ENCODE results near the gene MICB. TPM values are rescaled to one million over a fixed set of nuclear protein-coding genes. Genes with fewer than 3 reads are reported as not detected.

MICB gene
- total RNA-seq, 2 experiments from 2014 or later: 21.4 to 22.6 TPM

GRCh38 chr6:31535538-31536324, 37.8 kb downstream of the MICB start:
- CTCF ChIA-PET: interaction anchor here (0.7 to 1.6 kb wide), 3 partner anchors 41 to 63 kb away, joined by 3 to 5 read pairs (median 5); no protein-coding TSS in a partner anchor
- peaks cover 82% of the 10 kb centered on the region for H3K36me3 Mint-ChIP-seq (ENCODE audit: low read depth)
- no peak for DNase-seq
- no peak overlapping the region for H3K4me3 Mint-ChIP-seq
- H3K4me1 Mint-ChIP-seq (ENCODE audit: low read depth): peaks cover 65% of the 10 kb centered on the region
- H3K27ac Mint-ChIP-seq: no peak overlapping the region
- intact Hi-C loops (cut with micrococcal nuclease): no loop called here
- no peaks in the 10 kb centered on the region for H3K27me3 Mint-ChIP-seq (ENCODE audit: low read depth)
- H3K9me3 Mint-ChIP-seq: no peaks in the 10 kb centered on the region

GRCh38 chr6:31538805-31539400, 41.0 kb downstream of the MICB start:
- Mint-ChIP-seq H3K27ac (peak overlapping the region; percentile 99), H3K4me1 (ENCODE audit: low read depth) (peaks cover 56% of the 10 kb centered on the region)
- intact Hi-C loops (cut with micrococcal nuclease): no loop called here

GRCh38 chr6:31540640-31541039, 42.7 kb downstream of the MICB start:
- Mint-ChIP-seq H3K4me3 (peak overlapping the region; percentile 93), H3K4me1 (ENCODE audit: low read depth) (peaks cover 46% of the 10 kb centered on the region), H3K9me3 (no peaks in the 10 kb centered on the region), H3K27me3 (ENCODE audit: low read depth) (no peaks in the 10 kb centered on the region), H3K27ac (peak overlapping the region; percentile 99), H3K36me3 (ENCODE audit: low read depth) (peaks cover 51% of the 10 kb centered on the region)
- intact Hi-C loops (cut with micrococcal nuclease): loop anchor here (1.0 to 10.0 kb wide), 4 partner anchors 46 to 923 kb away; partner anchors contain the start of genes GPSM3, MRPS18B, PBX2 and PPP1R10
- no peak for DNase-seq
- CTCF ChIA-PET: interaction anchor here (0.7 to 22.5 kb wide), 9 partner anchors 10 to 143 kb away, joined by 3 to 604 read pairs (median 4); partner anchors contain the start of genes LST1, LTB, NCR3 and TNF

More at GRCh38 chr6:31538805-31539400, 41.0 kb downstream of the MICB start:
- H3K27me3 Mint-ChIP-seq (ENCODE audit: low read depth): no peaks in the 10 kb centered on the region
- H3K9me3 Mint-ChIP-seq: no peaks in the 10 kb centered on the region
- no peak for DNase-seq
- peaks cover 66% of the 10 kb centered on the region for H3K36me3 Mint-ChIP-seq (ENCODE audit: low read depth)
- CTCF ChIA-PET: interaction anchor here (1.0 to 1.4 kb wide), 4 partner anchors 40 to 60 kb away, joined by 3 to 7 read pairs (median 5); no protein-coding TSS in a partner anchor
- H3K4me3 Mint-ChIP-seq: peak overlapping the region; percentile 93

- Mint-ChIP-seq H3K27ac (peak overlapping the region; percentile 99), H3K27me3 (ENCODE audit: low read depth) (no peaks in the 10 kb centered on the region), H3K4me3 (peak overlapping the region; percentile 93), H3K4me1 (ENCODE audit: low read depth) (peaks cover 41% of the 10 kb centered on the region), H3K9me3 (no peaks in the 10 kb centered on the region), H3K36me3 (ENCODE audit: low read depth) (peaks cover 45% of the 10 kb centered on the region)
- CTCF ChIA-PET: interaction anchor here (0.6 to 22.5 kb wide), 12 partner anchors 10 to 842 kb away, joined by 3 to 604 read pairs (median 4); partner anchors contain the start of genes LST1, LTB, NCR3 and TNF
- DNase-seq: peak; percentile 77
- intact Hi-C loops (cut with micrococcal nuclease): loop anchor here (1.0 to 10.0 kb wide), 4 partner anchors 47 to 924 kb away; partner anchors contain the start of genes GPSM3, MRPS18B, PBX2 and PPP1R10
These were observed 43.2 kb downstream of the MICB start for GRCh38 chr6:31541059-31541657.

GRCh38 chr6:31541658-31542521, 43.9 kb downstream of the MICB start, which contains the start of gene DDX39B:
DDX39B (minus strand) TSS chr6:31542003; CDS start chr6:31540532, 1,471 bp downstream.
- CTCF ChIA-PET: interaction anchor here (0.6 to 22.5 kb wide), 11 partner anchors 9 to 843 kb away, joined by 3 to 604 read pairs (median 3); partner anchors contain the start of genes LST1, LTB, NCR3 and TNF
- peak within 1 kb of the TSS; percentile 99 for H3K27ac Mint-ChIP-seq
- peaks cover 40% of the 10 kb centered on the region for H3K4me1 Mint-ChIP-seq (ENCODE audit: low read depth)
- H3K27me3 Mint-ChIP-seq (ENCODE audit: low read depth): no peaks in the 10 kb centered on the region
- peak within 1 kb of the TSS; percentile 93 for H3K4me3 Mint-ChIP-seq
- intact Hi-C loops (cut with micrococcal nuclease): loop anchor here (1.0 to 10.0 kb wide), 7 partner anchors 45 to 925 kb away; partner anchors contain the start of genes BAG6, GPSM3, MRPS18B and PBX2
- peaks cover 38% of the 10 kb centered on the region for H3K36me3 Mint-ChIP-seq (ENCODE audit: low read depth)
- DNase-seq: peak; percentile 95
- no peaks in the 10 kb centered on the region for H3K9me3 Mint-ChIP-seq

GRCh38 chr6:31543639-31544038, 45.7 kb downstream of the MICB start:
- Mint-ChIP-seq H3K27me3 (ENCODE audit: low read depth) (no peaks in the 10 kb centered on the region), H3K4me3 (no peak overlapping the region), H3K27ac (peak overlapping the region; percentile 99), H3K4me1 (ENCODE audit: low read depth) (peaks cover 38% of the 10 kb centered on the region), H3K36me3 (ENCODE audit: low read depth) (peaks cover 29% of the 10 kb centered on the region), H3K9me3 (no peaks in the 10 kb centered on the region)
- intact Hi-C loops (cut with micrococcal nuclease): loop anchor here (5.0 to 10.0 kb wide), 2 partner anchors 651 to 926 kb away; partner anchors contain the start of genes GPSM3, MRPS18B, PBX2 and PPP1R10
- CTCF ChIA-PET: interaction anchor here (15.3 to 22.5 kb wide), 2 partner anchors 38 to 54 kb away, joined by 442 to 604 read pairs; partner anchors contain the start of genes LST1, LTB, NCR3 and TNF
- DNase-seq: no peak

GRCh38 chr6:31544676-31545075, 46.7 kb downstream of the MICB start:
- no peak for DNase-seq
- Mint-ChIP-seq H3K27ac (no peak overlapping the region), H3K9me3 (no peaks in the 10 kb centered on the region), H3K27me3 (ENCODE audit: low read depth) (no peaks in the 10 kb centered on the region), H3K36me3 (ENCODE audit: low read depth) (peaks cover 20% of the 10 kb centered on the region), H3K4me3 (no peak overlapping the region), H3K4me1 (ENCODE audit: low read depth) (peaks cover 35% of the 10 kb centered on the region)
- CTCF ChIA-PET: interaction anchor here (15.3 to 22.5 kb wide), 2 partner anchors 37 to 53 kb away, joined by 442 to 604 read pairs; partner anchors contain the start of genes LST1, LTB, NCR3 and TNF
- intact Hi-C loops (cut with micrococcal nuclease): loop anchor here (5.0 to 10.0 kb wide), 2 partner anchors 650 to 927 kb away; partner anchors contain the start of genes GPSM3, MRPS18B, PBX2 and PPP1R10

GRCh38 chr6:31545291-31545690, 47.3 kb downstream of the MICB start:
- no peaks in the 10 kb centered on the region for H3K27me3 Mint-ChIP-seq (ENCODE audit: low read depth)
- H3K4me3 Mint-ChIP-seq: no peak overlapping the region
- H3K9me3 Mint-ChIP-seq: no peaks in the 10 kb centered on the region
- intact Hi-C loops (cut with micrococcal nuclease): loop anchor here (10.0 kb wide), 1 partner anchor 650 kb away; the partner anchor contains the start of genes GPSM3 and PBX2
- H3K4me1 Mint-ChIP-seq (ENCODE audit: low read depth): peaks cover 31% of the 10 kb centered on the region
- H3K27ac Mint-ChIP-seq: no peak overlapping the region
- no peak for DNase-seq
- peaks cover 16% of the 10 kb centered on the region for H3K36me3 Mint-ChIP-seq (ENCODE audit: low read depth)
- CTCF ChIA-PET: interaction anchor here (1.1 to 22.5 kb wide), 4 partner anchors 26 to 77 kb away, joined by 5 to 604 read pairs (median 224); partner anchors contain the start of genes LST1, LTB, NCR3 and TNF

GRCh38 chr6:31546339-31546957, 48.5 kb downstream of the MICB start, which contains the start of gene ATP6V1G2:
ATP6V1G2 (minus strand) TSS chr6:31546608; CDS start chr6:31546559, 49 bp downstream.
- Mint-ChIP-seq H3K4me1 (ENCODE audit: low read depth) (peaks cover 38% of the 10 kb centered on the region), H3K4me3 (peak within 1 kb of the TSS; percentile 88), H3K9me3 (no peaks in the 10 kb centered on the region), H3K36me3 (ENCODE audit: low read depth) (peaks cover 10% of the 10 kb centered on the region), H3K27ac (peak within 1 kb of the TSS; percentile 94), H3K27me3 (ENCODE audit: low read depth) (no peaks in the 10 kb centered on the region)
- intact Hi-C loops (cut with micrococcal nuclease): loop anchor here (1.0 to 10.0 kb wide), 7 partner anchors 52 to 648 kb away; partner anchors contain the start of genes GPSM3, HSPA1B, MICA and NELFE
- CTCF ChIA-PET: interaction anchor here (0.6 to 22.5 kb wide), 10 partner anchors 11 to 318 kb away, joined by 3 to 604 read pairs (median 4); partner anchors contain the start of genes LST1, LTB, NCR3 and TNF
- DNase-seq: peak; percentile 96

All from activated naive CD4-positive, alpha-beta T cell treated with anti-CD3 and anti-CD28 coated beads for 36 hours (primary cell).